Measurements from ENCODE around the gene ZNF778.

ZNF778 gene

GRCh38 chr16:89194340-89195311 lies 22.9 kb upstream of the ZNF778 start:
- DNase-seq: no peak

- no peak for DNase-seq
These were observed 21.9 kb upstream of the ZNF778 start for GRCh38 chr16:89195521-89196171.

GRCh38 chr16:89197033-89197632 lies 20.4 kb upstream of the ZNF778 start:
- no peak for DNase-seq

GRCh38 chr16:89197633-89198416 lies 19.7 kb upstream of the ZNF778 start:
- no peak for DNase-seq

GRCh38 chr16:89198417-89199240 lies 18.9 kb upstream of the ZNF778 start:
- no peak for DNase-seq

GRCh38 chr16:89199241-89200123 lies 18.0 kb upstream of the ZNF778 start:
- DNase-seq: no peak

GRCh38 chr16:89200124-89200849 lies 17.2 kb upstream of the ZNF778 start, which contains the start of gene SLC22A31:
Gene SLC22A31, minus strand, starts transcription at chr16:89200537. Its CDS starts 36 bp downstream, at chr16:89200501.
- no peak for DNase-seq

- DNase-seq: no peak
These were observed 16.6 kb upstream of the ZNF778 start for GRCh38 chr16:89200850-89201411.

GRCh38 chr16:89201439-89202377 lies 15.8 kb upstream of the ZNF778 start:
- peak; percentile 6 for DNase-seq

- DNase-seq: no peak
These were observed 14.9 kb upstream of the ZNF778 start for GRCh38 chr16:89202422-89203215.

GRCh38 chr16:89207993-89208392 lies 9.5 kb upstream of the ZNF778 start:
- no peak for DNase-seq

- no peak for DNase-seq
These were observed 7.9 kb upstream of the ZNF778 start for GRCh38 chr16:89209522-89210044.

GRCh38 chr16:89210165-89210903 lies 7.2 kb upstream of the ZNF778 start:
- no peak for DNase-seq

- DNase-seq: no peak
These were observed 6.5 kb upstream of the ZNF778 start for GRCh38 chr16:89210904-89211515.

GRCh38 chr16:89216315-89217137 lies 977 bp upstream of the ZNF778 start:
- DNase-seq: peak; percentile 64

GRCh38 chr16:89217138-89217387 lies 440 bp upstream of the ZNF778 start:
- DNase-seq: peak; percentile 40

Data from NCI-H1092 treated with DMSO at 0.1 percent for 48 hours (cell line).